SK-N-SH (cell line): ENCODE results near the gene GALNT13. TPM values are rescaled to one million over a fixed set of nuclear protein-coding genes. Genes with fewer than 3 reads are reported as not detected.

Experiments used
- CTCF ChIA-PET: fragments of 300-600, 350-600 bp; formaldehyde crosslinking; extraction: SDS; loops from one replicate; lab custom pipeline; 2021; lab: Yijun Ruan, JAX
- POLR2A ChIA-PET: fragments of 350-600 bp; sonication (Branson Sonifier 250); formaldehyde crosslinking; extraction: SDS; loops from one replicate; lab custom pipeline; 2020; ENCODE audit warnings: antibody characterized with exemption, inconsistent platforms; lab: Yijun Ruan, JAX
- DNase-seq: peaks from one replicate; pipeline ENCODE4 v3.0.0; 2012
- H2AFZ ChIP-seq: fragments of 200-600 bp; sonication (generic); 2 replicates; pipeline ENCODE4 v1.8.1; 2016; ENCODE audit warnings: antibody characterized with exemption, mild to moderate bottlenecking, low read depth
- H3F3A ChIP-seq: fragments of 200-600 bp; sonication (generic); replicated peaks from 2 replicates; pipeline ENCODE3; 2016; ENCODE audit warnings: antibody characterized with exemption, mild to moderate bottlenecking; ENCODE audit not compliant: insufficient read depth
- H3K27ac ChIP-seq, 2 experiments: fragments of 200-500 bp in 1 of 2; fragments of 200-600 bp in 1 of 2; sonication (Bioruptor generic) in 1 of 2; sonication (generic), shearing (Covaris generic) in 1 of 2; 2 replicates each; pipeline versions ENCODE4 v1.5.1 to v1.6.1; 2014 to 2016; ENCODE audit warnings: low read depth in 2 of 2, inconsistent platforms in 1 of 2, low read length in 1 of 2, mild to moderate bottlenecking in 1 of 2, mixed read lengths in 1 of 2
- H3K27me3 ChIP-seq: fragments of 200-600 bp; sonication (generic), shearing (Covaris generic); 2 replicates; pipeline ENCODE4 v1.6.1; 2016; ENCODE audit warnings: mixed run types; ENCODE audit not compliant: insufficient read depth
- H3K36me3 ChIP-seq, 2 experiments: fragments of 200-500 bp in 1 of 2; fragments of 200-600 bp in 1 of 2; sonication (Bioruptor generic) in 1 of 2; sonication (generic) in 1 of 2; replicated peaks in 1 of 2; 2 replicates each; pipeline versions ENCODE3 to v1.5.1; 2014 to 2016; ENCODE audit warnings: low read length in 1 of 2, mild to moderate bottlenecking in 1 of 2; ENCODE audit not compliant: insufficient read depth in 2 of 2, control insufficient read depth in 1 of 2
- H3K4me1 ChIP-seq, 2 experiments: fragments of 200-500 bp in 1 of 2; fragments of 200-600 bp in 1 of 2; sonication (Bioruptor generic) in 1 of 2; sonication (generic), shearing (Covaris generic) in 1 of 2; 2 replicates each; pipeline versions ENCODE4 v1.5.1 to v1.6.1; 2014 to 2016; ENCODE audit warnings: low read depth in 1 of 2, low read length in 1 of 2, mixed run types in 1 of 2; ENCODE audit not compliant: insufficient read depth in 2 of 2, control insufficient read depth in 1 of 2
- H3K4me2 ChIP-seq: fragments of 200-600 bp; sonication (generic), shearing (Covaris generic); 2 replicates; pipeline ENCODE4 v1.6.1; 2017; ENCODE audit warnings: mixed run types
- H3K4me3 ChIP-seq, 2 experiments: fragments of 200-500 bp in 1 of 2; fragments of 200-600 bp in 1 of 2; sonication (Bioruptor generic) in 1 of 2; sonication (generic), shearing (Covaris generic) in 1 of 2; 2 replicates each; pipeline versions ENCODE4 v1.5.1 to v1.8.1; 2014 to 2016; ENCODE audit warnings: low read depth in 2 of 2, inconsistent platforms in 1 of 2, low read length in 1 of 2, mild to moderate bottlenecking in 1 of 2, mixed read lengths in 1 of 2, moderate library complexity in 1 of 2
- H3K79me2 ChIP-seq: fragments of 200-600 bp; sonication (generic); 2 replicates; pipeline ENCODE4 v1.8.1; 2017; ENCODE audit warnings: mild to moderate bottlenecking; ENCODE audit not compliant: insufficient read depth
- H3K9ac ChIP-seq: fragments of 200-600 bp; sonication (generic); 2 replicates; pipeline ENCODE4 v1.6.1; 2017; ENCODE audit warnings: mixed run types
- H3K9me2 ChIP-seq: fragments of 200-600 bp; sonication (generic); 2 replicates; pipeline ENCODE4 v1.6.1; 2017; ENCODE audit warnings: mixed run types
- H3K9me3 ChIP-seq: fragments of 200-600 bp; sonication (generic); 2 replicates; pipeline ENCODE4 v1.6.1; 2017; ENCODE audit warnings: mixed run types, mild to moderate bottlenecking, moderate library complexity
- H4K20me1 ChIP-seq: fragments of 200-600 bp; sonication (generic); 2 replicates; pipeline ENCODE4 v1.6.1; 2017; ENCODE audit warnings: mild to moderate bottlenecking, mixed run types; ENCODE audit not compliant: insufficient read depth
- CHD2 ChIP-seq: fragments of 150-350 bp; IDR thresholded peaks from 2 replicates; pipeline ENCODE4 v1.6.1; 2018; ENCODE audit warnings: low read length; ENCODE audit not compliant: partially characterized antibody
- ELF1 ChIP-seq: IDR thresholded peaks from 2 replicates; pipeline ENCODE4 v1.4.0; 2012
- EP300 ChIP-seq, 2 experiments: IDR thresholded peaks; 2 replicates each; pipeline versions ENCODE4 v1.4.0 to v1.6.1; 2012; ENCODE audit warnings: borderline replicate concordance in 1 of 2, low read depth in 1 of 2, low read length in 1 of 2
- FOSL2 ChIP-seq: IDR thresholded peaks from 2 replicates; pipeline ENCODE4 v1.4.0; 2012; ENCODE audit warnings: low read depth, mild to moderate bottlenecking, moderate library complexity, borderline replicate concordance
- FOXJ3 ChIP-seq: sonication (generic); formaldehyde crosslinking; IDR thresholded peaks from 2 replicates; pipeline ENCODE4 v1.5.1; 2020; ENCODE audit warnings: mild to moderate bottlenecking, missing genetic modification reagents
- GATA2 ChIP-seq: sonication (generic); formaldehyde crosslinking; IDR thresholded peaks from 2 replicates; pipeline ENCODE4 v1.5.0; 2020; ENCODE audit warnings: mild to moderate bottlenecking, missing genetic modification reagents
- IRF3 ChIP-seq: fragments of 150-350 bp; IDR thresholded peaks from 2 replicates; pipeline ENCODE4 v1.6.1; 2016; ENCODE audit warnings: mild to moderate bottlenecking, low read depth, low read length
- JUND ChIP-seq: IDR thresholded peaks from 2 replicates; pipeline ENCODE4 v1.4.0; 2012
- MAX ChIP-seq: IDR thresholded peaks from 2 replicates; pipeline ENCODE4 v1.4.0; 2012; ENCODE audit warnings: low read depth
- MEF2A ChIP-seq: IDR thresholded peaks from 2 replicates; pipeline ENCODE4 v1.4.0; 2012; ENCODE audit warnings: low read depth, borderline replicate concordance
- NFIC ChIP-seq: IDR thresholded peaks from 2 replicates; pipeline ENCODE4 v1.4.0; 2012; ENCODE audit warnings: borderline replicate concordance
- PBX3 ChIP-seq: IDR thresholded peaks from 2 replicates; pipeline ENCODE4; 2012
- POLR2AphosphoS5 ChIP-seq: IDR thresholded peaks from 2 replicates; pipeline ENCODE4 v1.6.1; 2012; ENCODE audit warnings: low read depth, low read length
- RAD21 ChIP-seq: IDR thresholded peaks from 2 replicates; pipeline ENCODE4 v1.6.1; 2012; ENCODE audit warnings: mild to moderate bottlenecking, low read length
- RCOR1 ChIP-seq: fragments of 150-350 bp; IDR thresholded peaks from 2 replicates; pipeline ENCODE4 v1.6.1; 2017; ENCODE audit warnings: antibody characterized with exemption, low read length
- RFX5 ChIP-seq: IDR thresholded peaks from 2 replicates; pipeline ENCODE4 v1.6.1; 2012; ENCODE audit warnings: mild to moderate bottlenecking, improper control_type of control experiment, low read length
- RXRA ChIP-seq: IDR thresholded peaks from 2 replicates; pipeline ENCODE4 v1.4.0; 2012; ENCODE audit warnings: low read depth, mild to moderate bottlenecking, borderline replicate concordance
- SMC3 ChIP-seq: IDR thresholded peaks from 2 replicates; pipeline ENCODE4 v1.6.1; 2012; ENCODE audit warnings: low read depth, low read length, improper control_type of control experiment
- TEAD4 ChIP-seq: IDR thresholded peaks from 2 replicates; pipeline ENCODE4 v1.4.0; 2012; ENCODE audit warnings: mild to moderate bottlenecking, borderline replicate concordance; ENCODE audit not compliant: insufficient read depth
- USF1 ChIP-seq: IDR thresholded peaks from 2 replicates; pipeline ENCODE4 v1.4.0; 2012; ENCODE audit warnings: low read depth, borderline replicate concordance
- USF2 ChIP-seq: fragments of 150-350 bp; IDR thresholded peaks from 2 replicates; pipeline ENCODE4 v1.6.1; 2017; ENCODE audit warnings: antibody characterized with exemption, low read length, low read depth, borderline replicate concordance
- YY1 ChIP-seq: IDR thresholded peaks from 2 replicates; pipeline ENCODE4 v1.4.0; 2012; ENCODE audit warnings: low read depth, mild to moderate bottlenecking
- ZBTB33 ChIP-seq: IDR thresholded peaks from 2 replicates; pipeline ENCODE4 v1.4.0; 2012; ENCODE audit warnings: low read depth, borderline replicate concordance
- WGBS: methylation state at CpG from one replicate; pipeline ENCODE4 v1.1.6; 2017; ENCODE audit warnings: low lambda C conversion rate; 5-methylcytosine and 5-hydroxymethylcytosine counted together
- polyA plus RNA-seq, 3 experiments: library from polyadenylated mRNA; depleted of rRNA; stranded (reverse); fragments of >200 nt; gene quantifications; 2 replicates each; pipeline ENCODE4 v1.2.3, GENCODE V29; 2012

Gene GALNT13
- polyA plus RNA-seq, 1 of the 3 experiments (the other 2 are of a cell fraction), result 0.33 TPM

- Histone ChIP-seq H3K4me2 (no peak overlapping the region), H3K36me3 (no peaks in the 10 kb centered on the region), H4K20me1 (no peaks in the 10 kb centered on the region), H3K4me3 (no peak overlapping the region), H3K79me2 (no peaks in the 10 kb centered on the region), H3K9me3 (no peaks in the 10 kb centered on the region), H3K9ac (no peak overlapping the region), H3K4me1 (peaks cover 0 to 4% of the 10 kb centered on the region in 2 experiments; a peak in 1 of 4 replicates), H2AFZ (no peak overlapping the region), H3F3A (no peaks in the 10 kb centered on the region), H3K27ac (no peak overlapping the region), H3K9me2 (no peaks in the 10 kb centered on the region), H3K27me3 (no peaks in the 10 kb centered on the region)
- TF ChIP-seq SMC3, result no peak
- TF ChIP-seq FOXJ3 (CRISPR knock-in tag), result no peak
- TF ChIP-seq RAD21, result no peak
- no peak for TF ChIP-seq ZBTB33
- no peak for TF ChIP-seq CHD2
- no peak for TF ChIP-seq TEAD4
- no peak for TF ChIP-seq MAX
- TF ChIP-seq YY1, result no peak
- no peak for TF ChIP-seq POLR2AphosphoS5
- TF ChIP-seq NFIC, result no peak
- TF ChIP-seq USF1, result no peak
- TF ChIP-seq GATA2 (CRISPR knock-in tag), result no peak
- TF ChIP-seq ELF1, result no peak
- no peak for TF ChIP-seq MEF2A
- TF ChIP-seq RFX5, result no peak
- no peak for TF ChIP-seq RCOR1
- CTCF ChIA-PET, result interaction anchor here (1.3 kb wide), 1 partner anchor 9 kb away, joined by 5 read pairs; no protein-coding TSS in a partner anchor
- POLR2A ChIA-PET, result no interaction called here
- DNase-seq, result no peak
- WGBS, result 55% methylated on average over 8 of the region's 8 CpGs
Measured at GRCh38 chr2:154428022-154428421, 556.3 kb downstream of the GALNT13 start.

- POLR2A ChIA-PET, result no interaction called here
- H3K36me3 ChIP-seq, result no peaks in the 10 kb centered on the region
- TF ChIP-seq MEF2A, result no peak
- no peak for TF ChIP-seq PBX3
- no peak for TF ChIP-seq MAX
- no peak for TF ChIP-seq RXRA
- no peak for TF ChIP-seq RAD21
- no peak for TF ChIP-seq POLR2AphosphoS5
- TF ChIP-seq IRF3, result no peak
- no peak for TF ChIP-seq SMC3
- TF ChIP-seq FOSL2, result no peak
- no peak for TF ChIP-seq JUND
- no peak for TF ChIP-seq YY1
- TF ChIP-seq EP300 (IDR thresholded peaks at IDR 0.05; ENCODE audit: borderline replicate concordance in 1 of 2, low read depth in 1 of 2, low read length in 1 of 2), result no peak
- no peak for TF ChIP-seq USF2
Measured at GRCh38 chr2:154433010-154433409, 561.3 kb downstream of the GALNT13 start.

More at GRCh38 chr2:154433010-154433409, 561.3 kb downstream of the GALNT13 start:
- Histone ChIP-seq H3K9me2 (no peaks in the 10 kb centered on the region), H3K79me2 (no peaks in the 10 kb centered on the region), H3K4me1 (no peaks in the 10 kb centered on the region), H3K4me3 (no peak overlapping the region), H3K27me3 (no peaks in the 10 kb centered on the region), H3K4me2 (no peak overlapping the region), H3K9ac (no peak overlapping the region), H3K9me3 (no peaks in the 10 kb centered on the region), H2AFZ (no peak overlapping the region), H3F3A (no peaks in the 10 kb centered on the region), H4K20me1 (no peaks in the 10 kb centered on the region), H3K27ac (no peak overlapping the region)
- CTCF ChIA-PET, result no interaction called here
- no peak for DNase-seq
